Activated T-cell treated with anti-CD3 and anti-CD28 coated beads, Interleukin-2, amount 50 U/mL, for 24 hours (primary cell): Measurements from ENCODE around the gene ACSS1.

Experiments
- DNase-seq: peaks from one replicate; pipeline ENCODE4 v3.0.0-alpha.2; 2020
- H3K27ac Mint-ChIP-seq: 2 replicates; pipeline ENCODE4 v1.8.0; 2020; ENCODE audit warnings: mild to moderate bottlenecking, mixed read lengths
- H3K27me3 Mint-ChIP-seq: 2 replicates; pipeline ENCODE4 v1.8.0; 2020; ENCODE audit warnings: mixed read lengths
- H3K36me3 Mint-ChIP-seq: 2 replicates; pipeline ENCODE4 v1.8.0; 2020; ENCODE audit warnings: low read depth, mixed read lengths
- H3K4me1 Mint-ChIP-seq: 2 replicates; pipeline ENCODE4 v1.8.0; 2020; ENCODE audit warnings: low read depth, mixed read lengths
- H3K4me3 Mint-ChIP-seq: 2 replicates; pipeline ENCODE4 v1.8.0; 2020; ENCODE audit warnings: mild to moderate bottlenecking, moderate library complexity, mixed read lengths
- H3K9me3 Mint-ChIP-seq: 2 replicates; pipeline ENCODE4 v1.8.0; 2020; ENCODE audit warnings: mixed read lengths

The ACSS1 gene

GRCh38 chr20:24989162-24989561, 68.8 kb downstream of the ACSS1 start:
- H3K27ac Mint-ChIP-seq = no peak overlapping the region
- DNase-seq = peak; percentile 9
- no peaks in the 10 kb centered on the region for H3K9me3 Mint-ChIP-seq
- peaks cover 81% of the 10 kb centered on the region for H3K36me3 Mint-ChIP-seq
- H3K4me1 Mint-ChIP-seq = peaks cover 90% of the 10 kb centered on the region
- no peaks in the 10 kb centered on the region for H3K27me3 Mint-ChIP-seq
- H3K4me3 Mint-ChIP-seq = peak overlapping the region; percentile 7

GRCh38 chr20:24987873-24988835, 69.8 kb downstream of the ACSS1 start:
- DNase-seq = peak; percentile 20
- H3K9me3 Mint-ChIP-seq = no peaks in the 10 kb centered on the region
- H3K4me1 Mint-ChIP-seq = peaks cover 85% of the 10 kb centered on the region
- no peak overlapping the region for H3K4me3 Mint-ChIP-seq
- H3K27me3 Mint-ChIP-seq = no peaks in the 10 kb centered on the region
- H3K36me3 Mint-ChIP-seq = peaks cover 91% of the 10 kb centered on the region
- peak overlapping the region; percentile 59 for H3K27ac Mint-ChIP-seq

- Mint-ChIP-seq H3K36me3 (peaks cover 94% of the 10 kb centered on the region), H3K4me3 (no peak overlapping the region)
Measured at GRCh38 chr20:24987244-24987643, 70.7 kb downstream of the ACSS1 start.

GRCh38 chr20:24986436-24987015, 71.4 kb downstream of the ACSS1 start:
- peak; percentile 5 for DNase-seq
- H3K36me3 Mint-ChIP-seq = peaks cover 93% of the 10 kb centered on the region
- peak overlapping the region; percentile 59 for H3K27ac Mint-ChIP-seq
- peaks cover 89% of the 10 kb centered on the region for H3K4me1 Mint-ChIP-seq
- H3K27me3 Mint-ChIP-seq = no peaks in the 10 kb centered on the region
- H3K9me3 Mint-ChIP-seq = no peaks in the 10 kb centered on the region
- H3K4me3 Mint-ChIP-seq = no peak overlapping the region

More at GRCh38 chr20:24987244-24987643, 70.7 kb downstream of the ACSS1 start:
- peak overlapping the region; percentile 59 for H3K27ac Mint-ChIP-seq
- no peaks in the 10 kb centered on the region for H3K27me3 Mint-ChIP-seq
- no peaks in the 10 kb centered on the region for H3K9me3 Mint-ChIP-seq
- H3K4me1 Mint-ChIP-seq = peaks cover 86% of the 10 kb centered on the region
- DNase-seq = peak; percentile 28

DNA sequence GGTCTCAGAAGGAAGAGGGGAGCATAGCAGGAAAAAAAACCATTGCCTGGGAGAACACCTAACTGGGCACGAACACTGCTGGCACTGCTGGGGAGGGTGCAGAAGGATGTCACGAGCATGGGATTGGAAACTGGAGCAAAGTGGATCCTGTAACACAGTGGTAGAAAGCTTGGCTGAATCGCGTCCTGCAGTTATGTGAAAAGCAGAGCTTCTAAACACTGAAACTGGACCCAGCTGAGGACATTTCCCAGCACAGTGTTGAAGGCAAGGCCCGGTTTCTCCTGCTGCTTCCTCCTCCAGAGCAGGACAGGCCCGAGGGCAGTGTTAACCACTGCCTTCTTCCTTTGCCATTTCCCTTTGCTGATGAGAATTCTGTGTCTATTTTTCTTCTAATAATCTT, 72.1 kb downstream of the ACSS1 start:
- no peak overlapping the region for H3K4me3 Mint-ChIP-seq
- H3K27ac Mint-ChIP-seq = peak overlapping the region; percentile 72
- DNase-seq = peak; percentile 17
- H3K9me3 Mint-ChIP-seq = no peaks in the 10 kb centered on the region
- no peaks in the 10 kb centered on the region for H3K27me3 Mint-ChIP-seq
- peaks cover 95% of the 10 kb centered on the region for H3K36me3 Mint-ChIP-seq
- peaks cover 88% of the 10 kb centered on the region for H3K4me1 Mint-ChIP-seq

DNA sequence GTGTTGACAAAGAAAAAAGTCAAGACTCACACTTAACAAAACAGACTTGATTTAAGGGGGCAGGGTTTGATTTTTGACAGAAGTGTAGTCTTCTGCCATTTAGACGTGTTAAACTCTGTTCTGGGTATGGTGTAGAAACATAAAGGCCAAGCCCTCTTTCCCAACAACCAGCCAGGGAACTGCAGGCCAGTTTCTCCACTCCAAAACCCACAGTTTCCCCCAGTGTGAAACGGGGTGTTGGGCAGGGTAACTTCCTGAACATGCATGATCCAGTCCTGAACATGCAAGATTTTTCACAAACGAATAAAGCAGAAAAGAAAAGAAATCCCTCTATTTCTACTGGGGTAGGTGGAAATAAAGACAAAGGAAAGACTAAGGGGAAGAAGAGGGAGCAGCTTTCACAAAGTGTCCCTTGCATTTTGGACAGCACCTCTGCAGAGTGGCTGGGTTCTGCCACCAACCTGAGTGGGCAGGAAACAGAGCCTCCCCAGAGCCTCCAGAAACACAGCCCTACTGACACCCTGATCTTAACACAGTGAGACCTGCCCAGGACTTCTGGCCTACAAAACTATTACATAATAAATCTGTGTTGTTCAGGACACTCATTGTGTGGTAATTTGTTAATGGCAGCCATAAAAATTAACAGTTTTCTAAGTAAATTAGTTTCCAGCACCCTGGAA, 72.8 kb downstream of the ACSS1 start:
- no peaks in the 10 kb centered on the region for H3K9me3 Mint-ChIP-seq
- peak overlapping the region; percentile 7 for H3K27ac Mint-ChIP-seq
- no peaks in the 10 kb centered on the region for H3K27me3 Mint-ChIP-seq
- H3K4me1 Mint-ChIP-seq = peaks cover 81% of the 10 kb centered on the region
- H3K4me3 Mint-ChIP-seq = no peak overlapping the region
- DNase-seq = peak; percentile 20
- peaks cover 96% of the 10 kb centered on the region for H3K36me3 Mint-ChIP-seq

- peaks cover 96% of the 10 kb centered on the region for H3K36me3 Mint-ChIP-seq
- DNase-seq = peak; percentile 5
- peaks cover 79% of the 10 kb centered on the region for H3K4me1 Mint-ChIP-seq
Measured at GRCh38 chr20:24983896-24984295, 74.0 kb downstream of the ACSS1 start.

DNA sequence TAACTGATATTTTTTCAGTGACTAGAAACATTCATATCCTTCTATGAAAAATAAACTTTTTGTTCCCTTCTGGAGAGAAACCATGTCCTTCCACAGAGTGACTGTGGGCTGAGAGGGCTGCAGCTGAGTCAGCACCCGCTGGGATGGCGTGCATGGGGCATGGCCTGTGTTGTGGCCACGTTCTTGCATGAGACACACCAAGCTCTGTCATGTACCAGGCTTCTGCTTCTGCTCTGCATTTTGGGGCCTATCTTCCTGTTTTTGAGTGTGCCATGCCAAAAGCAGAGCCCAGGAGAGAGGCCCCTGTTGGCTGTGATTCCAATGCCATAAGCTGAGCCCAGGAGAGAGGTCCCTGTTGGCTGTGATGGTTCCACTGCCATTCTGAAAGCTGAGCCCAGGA, 76.1 kb downstream of the ACSS1 start:
- H3K4me3 Mint-ChIP-seq = no peak overlapping the region
- no peaks in the 10 kb centered on the region for H3K27me3 Mint-ChIP-seq
- H3K4me1 Mint-ChIP-seq = peaks cover 62% of the 10 kb centered on the region
- H3K9me3 Mint-ChIP-seq = peaks cover under 1% of the 10 kb centered on the region
- peak; percentile 26 for DNase-seq
- no peak overlapping the region for H3K27ac Mint-ChIP-seq
- peaks cover 96% of the 10 kb centered on the region for H3K36me3 Mint-ChIP-seq

More at GRCh38 chr20:24983896-24984295, 74.0 kb downstream of the ACSS1 start:
- H3K27me3 Mint-ChIP-seq = no peaks in the 10 kb centered on the region
- peak overlapping the region; percentile 51 for H3K27ac Mint-ChIP-seq
- H3K9me3 Mint-ChIP-seq = no peaks in the 10 kb centered on the region
- no peak overlapping the region for H3K4me3 Mint-ChIP-seq

GRCh38 chr20:24981282-24981681, 76.7 kb downstream of the ACSS1 start:
- Mint-ChIP-seq H3K27ac (peak overlapping the region; percentile 33), H3K9me3 (peaks cover 3% of the 10 kb centered on the region), H3K27me3 (no peaks in the 10 kb centered on the region), H3K4me1 (peaks cover 58% of the 10 kb centered on the region), H3K36me3 (peaks cover 96% of the 10 kb centered on the region), H3K4me3 (no peak overlapping the region)
- DNase-seq = peak; percentile 20

- Mint-ChIP-seq H3K27ac (no peak overlapping the region), H3K9me3 (peaks cover 3% of the 10 kb centered on the region), H3K36me3 (peaks cover 97% of the 10 kb centered on the region), H3K27me3 (no peaks in the 10 kb centered on the region), H3K4me1 (peaks cover 53% of the 10 kb centered on the region), H3K4me3 (no peak overlapping the region)
- peak; percentile 8 for DNase-seq
Measured at GRCh38 chr20:24980291-24981053, 77.5 kb downstream of the ACSS1 start.

DNA sequence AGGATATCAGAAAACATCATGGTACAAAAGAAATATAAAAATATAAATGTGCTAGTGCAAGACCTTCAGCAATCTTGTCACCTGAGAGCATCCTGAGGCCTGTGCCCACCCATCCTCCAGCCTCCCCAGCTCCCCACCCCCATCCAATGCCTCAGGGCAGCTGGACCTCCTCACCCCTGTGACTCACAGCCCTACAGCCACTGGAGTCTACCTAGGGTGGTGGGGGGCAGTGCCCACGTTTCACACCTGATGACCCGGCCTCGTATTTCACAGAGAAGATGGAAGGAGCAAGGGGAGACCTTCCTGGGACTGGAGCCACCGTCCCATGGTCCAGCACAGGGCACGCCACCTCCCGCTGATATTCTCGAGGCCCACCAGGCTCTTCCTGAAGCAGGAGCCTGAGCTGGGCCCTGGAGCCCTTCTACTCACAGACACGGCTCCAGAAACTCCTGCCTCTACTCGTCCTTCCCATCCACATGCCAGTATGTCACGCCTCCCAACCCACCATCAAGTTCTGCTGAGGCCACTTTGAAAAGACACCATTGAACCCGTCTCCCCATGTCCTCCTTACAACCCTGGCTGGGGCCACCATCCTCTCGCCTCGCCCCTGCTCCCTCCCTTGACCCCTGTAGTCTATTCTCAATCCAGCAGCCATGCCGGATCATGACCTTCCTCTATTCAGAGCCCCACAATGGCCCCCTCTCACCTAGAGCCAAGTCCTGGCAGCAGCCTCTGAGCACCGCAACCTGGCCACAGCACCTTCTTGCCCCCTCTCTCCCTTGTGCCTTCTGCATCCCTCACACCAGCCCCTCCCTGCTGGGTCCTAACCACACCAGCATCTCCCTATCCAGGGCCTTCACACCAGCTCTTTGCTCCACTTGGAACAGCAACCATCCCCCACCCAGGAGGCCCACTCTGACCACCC, 78.6 kb downstream of the ACSS1 start:
- no peaks in the 10 kb centered on the region for H3K27me3 Mint-ChIP-seq
- DNase-seq = no peak
- H3K9me3 Mint-ChIP-seq = peaks cover 3% of the 10 kb centered on the region
- H3K4me3 Mint-ChIP-seq = no peak overlapping the region
- peaks cover 41% of the 10 kb centered on the region for H3K4me1 Mint-ChIP-seq
- H3K27ac Mint-ChIP-seq = no peak overlapping the region
- H3K36me3 Mint-ChIP-seq = peaks cover 97% of the 10 kb centered on the region

DNA sequence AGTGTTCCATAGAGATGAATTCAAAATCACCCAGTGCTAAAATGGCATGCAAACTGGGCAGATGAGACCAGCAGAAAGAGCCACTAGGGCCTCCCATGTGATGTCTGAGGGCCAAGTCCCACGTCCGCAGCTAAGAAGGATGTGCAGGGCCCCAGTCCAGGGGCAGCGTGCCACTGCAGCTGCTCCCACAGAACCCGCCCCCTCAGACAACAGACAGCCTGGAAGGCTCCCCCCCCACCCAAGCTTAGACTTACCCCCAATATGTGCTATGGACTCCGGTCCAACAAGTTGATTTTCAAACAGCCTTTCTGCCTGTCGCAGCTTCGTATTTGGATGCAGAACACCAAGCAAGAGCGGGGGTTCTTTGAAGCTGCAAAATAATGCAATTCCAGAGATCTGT, 79.4 kb downstream of the ACSS1 start:
- Mint-ChIP-seq H3K9me3 (peaks cover 3% of the 10 kb centered on the region), H3K4me3 (no peak overlapping the region), H3K27ac (no peak overlapping the region), H3K27me3 (no peaks in the 10 kb centered on the region), H3K36me3 (peaks cover 97% of the 10 kb centered on the region), H3K4me1 (peaks cover 35% of the 10 kb centered on the region)
- DNase-seq = no peak

DNA sequence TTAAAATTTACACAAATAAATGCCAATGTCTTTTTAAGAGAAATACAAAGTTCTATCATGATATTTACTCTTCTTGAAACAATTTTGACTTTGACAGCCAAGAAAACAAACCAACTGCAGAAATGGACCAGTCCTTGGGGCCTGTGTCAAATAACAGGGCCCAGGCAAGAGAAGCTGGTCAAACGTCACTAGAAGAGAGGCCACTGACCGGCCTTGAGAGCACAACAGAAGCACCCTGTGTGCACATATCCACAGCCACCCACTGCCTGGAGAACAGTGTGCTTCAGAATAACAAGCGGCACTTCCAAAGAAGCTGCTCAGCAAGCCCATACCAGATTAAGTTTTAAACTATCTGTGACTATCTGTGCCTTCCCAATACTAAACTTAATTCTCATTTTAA, 80.1 kb downstream of the ACSS1 start:
- H3K27ac Mint-ChIP-seq = no peak overlapping the region
- H3K4me3 Mint-ChIP-seq = no peak overlapping the region

More for the DNA sequence above, 80.1 kb downstream of the ACSS1 start:
- Mint-ChIP-seq H3K9me3 (peaks cover 3% of the 10 kb centered on the region), H3K27me3 (no peaks in the 10 kb centered on the region), H3K4me1 (peaks cover 33% of the 10 kb centered on the region), H3K36me3 (peaks cover 97% of the 10 kb centered on the region)
- DNase-seq = no peak
